B cell (primary cell): ENCODE measurements around the gene MTSS2. TPM values are rescaled to one million over a fixed set of nuclear protein-coding genes. Genes with fewer than 3 reads are reported as not detected.

Source experiments
- ATAC-seq: fragments of 200-7000 bp; cut with Tn5 transposase; one replicate; pipeline ENCODE4 v1.10.0; 2021; ENCODE audit warnings: low read depth, mild to moderate bottlenecking, moderate number of reproducible peaks, moderate library complexity
- CTCF ChIA-PET: fragments of 350-600 bp; sonication (Branson Sonifier 250); formaldehyde crosslinking; loops from one replicate; lab custom pipeline; 2021; ENCODE audit warnings: antibody characterized with exemption, inconsistent platforms; lab: Charles Lee
- POLR2A ChIA-PET: fragments of 350-600 bp; sonication (Branson Sonifier 250); formaldehyde crosslinking; loops from one replicate; lab custom pipeline; 2021; ENCODE audit warnings: antibody characterized with exemption; lab: Charles Lee
- DNase-seq: peaks from one replicate; pipeline ENCODE4 v3.0.0; 2013
- H2AFZ ChIP-seq: 2 replicates; pipeline ENCODE4 v1.6.1; 2012; ENCODE audit warnings: mild to moderate bottlenecking, low read depth, low read length; ENCODE audit not compliant: insufficient read depth, poor library complexity, severe bottlenecking
- H3K27ac ChIP-seq, 2 donors: 1 replicate in 1 of 2; 2 replicates in 1 of 2; pipeline ENCODE4 v1.5.1; 2012 to 2013; ENCODE audit warnings: low read length in 2 of 2, mild to moderate bottlenecking in 2 of 2, moderate library complexity in 1 of 2
- H3K27me3 ChIP-seq, 4 experiments: fragments of 200-600 bp in 1 of 4; sonication (generic) in 1 of 4; replicated peaks in 1 of 4; 1 replicate in 2 of 4; 2 replicates in 2 of 4; pipeline versions ENCODE4 v1.6.1 to v1.7.0; 2013 to 2016; ENCODE audit warnings: low read length in 3 of 4, mild to moderate bottlenecking in 2 of 4, mixed read lengths in 1 of 4, moderate library complexity in 1 of 4; ENCODE audit not compliant: insufficient read depth in 4 of 4, control insufficient read depth in 3 of 4; ENCODE audit errors: control extremely low read depth in 1 of 4
- H3K36me3 ChIP-seq, 2 experiments: replicated peaks in 1 of 2; 1 replicate in 1 of 2; 2 replicates in 1 of 2; pipeline versions ENCODE4 v1.6.1 to v1.7.1; 2013; ENCODE audit warnings: low read length in 1 of 2; ENCODE audit not compliant: insufficient read depth in 2 of 2, control insufficient read depth in 1 of 2; ENCODE audit errors: control extremely low read depth in 1 of 2, extremely low read depth in 1 of 2
- H3K4me1 ChIP-seq, 2 donors: fragments of 200-600 bp in 1 of 2; sonication (generic) in 1 of 2; 1 replicate in 1 of 2; 2 replicates in 1 of 2; pipeline versions ENCODE4 v1.5.1 to v1.6.1; 2013 to 2017; ENCODE audit warnings: low read length in 2 of 2; ENCODE audit not compliant: control insufficient read depth in 2 of 2, insufficient read depth in 2 of 2
- H3K4me2 ChIP-seq: replicated peaks from 2 replicates; pipeline ENCODE3; 2012; ENCODE audit warnings: mild to moderate bottlenecking, low read depth, low read length; ENCODE audit not compliant: poor library complexity, severe bottlenecking
- H3K4me3 ChIP-seq, 5 experiments: fragments of 200-600 bp in 1 of 5; sonication (generic) in 1 of 5; 1 replicate in 3 of 5; 2 replicates in 2 of 5; pipeline versions ENCODE4 v1.5.1 to v1.7.0; 2011 to 2016; ENCODE audit warnings: low read length in 4 of 5, mild to moderate bottlenecking in 4 of 5, low read depth in 2 of 5, control low read depth in 1 of 5, moderate library complexity in 1 of 5; ENCODE audit not compliant: insufficient read depth in 1 of 5; ENCODE audit errors: control extremely low read depth in 1 of 5, extremely low read depth in 1 of 5
- H3K79me2 ChIP-seq: fragments of 200-600 bp; sonication (generic); one replicate; pipeline ENCODE4 v1.6.0; 2016; ENCODE audit warnings: low read length; ENCODE audit not compliant: control insufficient read depth, insufficient read depth
- H3K9ac ChIP-seq: fragments of 200-600 bp; sonication (generic); 2 replicates; pipeline ENCODE4 v1.6.1; 2017; ENCODE audit warnings: mild to moderate bottlenecking, low read length, moderate library complexity
- H3K9me3 ChIP-seq, 3 donors: one replicate each; pipeline versions ENCODE4 v1.6.1 to v1.7.1; 2013; ENCODE audit warnings: low read length in 2 of 3; ENCODE audit not compliant: control insufficient read depth in 2 of 3, insufficient read depth in 1 of 3; ENCODE audit errors: control extremely low read depth in 1 of 3
- H4K20me1 ChIP-seq: 2 replicates; pipeline ENCODE4 v1.6.0; 2012; ENCODE audit warnings: mild to moderate bottlenecking, low read length; ENCODE audit not compliant: insufficient read depth, control insufficient read depth, poor library complexity, severe bottlenecking
- H3K27ac Mint-ChIP-seq: one replicate; pipeline ENCODE4 v1.8.0; 2021; ENCODE audit warnings: mixed read lengths
- H3K27me3 Mint-ChIP-seq: one replicate; pipeline ENCODE4 v1.8.0; 2021; ENCODE audit warnings: mixed read lengths
- H3K4me1 Mint-ChIP-seq: one replicate; pipeline ENCODE4 v1.8.0; 2021; ENCODE audit warnings: mixed read lengths
- H3K4me3 Mint-ChIP-seq: one replicate; pipeline ENCODE4 v1.8.0; 2021; ENCODE audit warnings: mixed read lengths
- H3K9me3 Mint-ChIP-seq: one replicate; pipeline ENCODE4 v1.8.0; 2022; ENCODE audit warnings: mixed read lengths; ENCODE audit not compliant: insufficient read depth
- CTCF ChIP-seq: fragments of 200-600 bp; IDR thresholded peaks from one replicate; pipeline ENCODE4 v1.8.0; 2022; ENCODE audit warnings: antibody characterized with exemption, mild to moderate bottlenecking
- EZH2 ChIP-seq: IDR thresholded peaks from 2 replicates; pipeline ENCODE4 v1.6.1; 2012; ENCODE audit warnings: borderline replicate concordance, low read depth, mild to moderate bottlenecking, moderate library complexity, low read length; ENCODE audit not compliant: insufficient read depth, poor library complexity, severe bottlenecking
- WGBS: methylation state at CpG from one replicate; pipeline ENCODE4 v1.1.5; 2013; ENCODE audit warnings: missing lambda C conversion rate; ENCODE audit not compliant: insufficient coverage; 5-methylcytosine and 5-hydroxymethylcytosine counted together
- intact Hi-C: fragments of 100-400 bp; cut with micrococcal nuclease; formaldehyde crosslinking; loops from one replicate; pipeline ENCODE4 v1.10.0; 2022
- polyA plus RNA-seq: library from polyadenylated mRNA; depleted of rRNA; stranded (reverse); fragments of >200 nt; gene quantifications from 2 replicates; pipeline ENCODE4 v1.2.3, GENCODE V29; 2012
- total RNA-seq, 2 donors: library from RNA; stranded (reverse); fragments of 120-200 nt in 1 of 2; gene quantifications; 1 replicate in 1 of 2; 2 replicates in 1 of 2; pipeline versions ENCODE4 v1.2.3 to v1.2.4, GENCODE V29; 2013 to 2022

The MTSS2 gene
- total and polyA plus RNA-seq, 2 donors (not counting 1 experiment from before 2014, with no cell fraction given) = 1.6 to 2.6 TPM

DNA sequence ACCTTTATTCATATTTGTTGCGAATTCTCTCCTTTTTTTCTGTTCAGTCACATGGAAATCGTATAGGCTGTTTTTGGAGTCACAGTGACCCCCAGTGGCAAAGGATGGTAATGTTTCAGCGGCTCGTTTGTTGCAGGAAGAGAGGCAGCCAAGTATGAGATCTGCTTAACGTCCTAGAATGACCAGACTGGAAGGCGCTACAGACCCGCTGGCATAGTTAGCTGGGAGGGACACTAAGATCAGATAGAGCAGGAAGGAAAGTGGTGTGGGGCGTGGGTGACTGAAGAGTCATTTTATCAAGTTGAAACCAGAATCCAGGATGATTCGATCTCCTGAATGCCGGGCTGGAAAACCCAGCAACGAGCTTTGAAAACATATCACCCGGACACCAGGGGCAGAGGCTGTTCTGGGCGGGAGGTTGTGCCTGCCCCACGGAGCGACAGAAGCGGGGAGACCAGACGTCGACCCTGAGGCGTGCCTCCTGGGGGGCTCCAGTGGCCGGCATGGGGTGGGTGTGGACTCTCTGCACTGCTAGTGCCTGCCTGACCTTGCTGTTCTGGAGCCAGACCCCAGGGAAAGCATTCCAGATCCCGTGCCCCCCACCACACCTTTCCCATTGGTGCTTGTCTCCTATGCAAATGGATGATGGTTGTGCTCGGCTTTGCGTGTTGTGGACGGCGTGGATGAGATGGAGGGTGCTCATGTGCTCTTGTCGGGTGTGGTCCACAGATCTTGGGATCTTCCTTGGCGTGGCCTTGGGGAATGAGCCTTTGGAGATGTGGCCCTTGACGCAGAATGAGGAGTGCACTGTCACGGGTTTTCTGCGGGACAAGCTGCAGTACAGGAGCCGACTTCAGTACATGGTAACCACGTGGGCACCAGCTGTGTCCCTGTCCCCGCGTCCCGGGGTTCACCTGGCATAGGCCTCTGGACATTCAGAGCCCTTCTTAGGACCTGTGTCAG lies 31.8 kb downstream of the MTSS2 start:
- H3K9ac ChIP-seq = no peak overlapping the region
- no peaks in the 10 kb centered on the region for H3K36me3 ChIP-seq
- Mint-ChIP-seq H3K4me3 (peak overlapping the region; percentile 3), H3K27ac (no peak overlapping the region), H3K9me3 (no peaks in the 10 kb centered on the region), H3K27me3 (peaks cover 3% of the 10 kb centered on the region), H3K4me1 (peaks cover 4% of the 10 kb centered on the region)
- no peak overlapping the region for H3K27ac ChIP-seq
- no peaks in the 10 kb centered on the region for H3K9me3 ChIP-seq
- H4K20me1 ChIP-seq = no peaks in the 10 kb centered on the region
- DNase-seq (peak; percentile 82), ATAC-seq (peak; percentile 88)
- peak overlapping the region in 1 of 5 experiments; percentile 15 for H3K4me3 ChIP-seq
- H3K4me2 ChIP-seq = peak overlapping the region; percentile 62
- TF ChIP-seq EZH2 = no peak
- TF ChIP-seq CTCF = peak; percentile 88
- no peaks in the 10 kb centered on the region for H3K27me3 ChIP-seq
- intact Hi-C loops = loop anchor here (1.0 to 10.0 kb wide), 2 partner anchors 146 to 489 kb away; no protein-coding TSS in a partner anchor
- no peaks in the 10 kb centered on the region for H3K79me2 ChIP-seq
- peaks cover 2 to 5% of the 10 kb centered on the region in 2 donors for H3K4me1 ChIP-seq
- POLR2A ChIA-PET = no interaction called here
- WGBS = 55% methylated on average over 34 of the region's 35 CpGs
- CTCF ChIA-PET = interaction anchor here (0.7 to 3.5 kb wide), 11 partner anchors 58 to 758 kb away, joined by 3 to 12 read pairs (median 3); no protein-coding TSS in a partner anchor
- peak overlapping the region; percentile 76 for H2AFZ ChIP-seq
